ENCODE results near the gene CUEDC1.
A peak's percentile ranks its signal among the peaks of the same experiment; 100 is the strongest.

The CUEDC1 gene

DNA sequence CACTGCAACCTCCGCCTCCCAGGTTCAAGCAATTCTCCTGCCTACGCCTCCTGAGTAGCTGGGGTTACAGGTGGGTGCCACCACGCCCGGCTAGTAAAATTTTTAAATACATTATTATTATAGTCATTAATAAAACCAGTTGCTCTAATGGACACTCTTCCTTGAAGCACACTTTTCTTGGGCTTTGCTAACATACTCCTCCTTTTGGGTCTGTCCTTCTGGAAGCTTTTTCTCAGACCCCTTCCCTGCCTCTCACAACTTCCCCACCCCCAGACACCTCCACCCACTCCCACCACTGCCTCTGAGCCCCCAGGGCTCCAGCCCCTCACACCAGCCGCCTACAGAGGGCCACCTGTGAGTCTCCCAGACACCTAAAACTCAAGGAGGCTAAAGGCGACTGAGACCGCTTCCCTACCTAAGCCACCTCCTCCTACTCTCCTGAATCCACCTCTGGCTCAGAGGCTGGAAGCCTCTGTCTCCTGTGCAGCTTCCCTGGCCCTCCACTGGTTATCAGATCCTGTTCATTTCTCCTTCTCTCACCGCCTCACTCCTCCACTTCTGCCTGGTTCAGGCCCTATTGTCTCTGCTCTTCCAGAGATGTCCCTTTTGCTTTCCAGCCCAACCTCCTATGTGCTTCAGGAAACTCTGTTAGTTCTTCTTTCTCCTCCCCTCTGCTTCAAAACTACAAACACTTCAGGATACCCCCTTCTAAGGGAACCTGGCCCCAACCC lies 2.1 kb upstream of the CUEDC1 start:
- no peak for DNase-seq

DNA sequence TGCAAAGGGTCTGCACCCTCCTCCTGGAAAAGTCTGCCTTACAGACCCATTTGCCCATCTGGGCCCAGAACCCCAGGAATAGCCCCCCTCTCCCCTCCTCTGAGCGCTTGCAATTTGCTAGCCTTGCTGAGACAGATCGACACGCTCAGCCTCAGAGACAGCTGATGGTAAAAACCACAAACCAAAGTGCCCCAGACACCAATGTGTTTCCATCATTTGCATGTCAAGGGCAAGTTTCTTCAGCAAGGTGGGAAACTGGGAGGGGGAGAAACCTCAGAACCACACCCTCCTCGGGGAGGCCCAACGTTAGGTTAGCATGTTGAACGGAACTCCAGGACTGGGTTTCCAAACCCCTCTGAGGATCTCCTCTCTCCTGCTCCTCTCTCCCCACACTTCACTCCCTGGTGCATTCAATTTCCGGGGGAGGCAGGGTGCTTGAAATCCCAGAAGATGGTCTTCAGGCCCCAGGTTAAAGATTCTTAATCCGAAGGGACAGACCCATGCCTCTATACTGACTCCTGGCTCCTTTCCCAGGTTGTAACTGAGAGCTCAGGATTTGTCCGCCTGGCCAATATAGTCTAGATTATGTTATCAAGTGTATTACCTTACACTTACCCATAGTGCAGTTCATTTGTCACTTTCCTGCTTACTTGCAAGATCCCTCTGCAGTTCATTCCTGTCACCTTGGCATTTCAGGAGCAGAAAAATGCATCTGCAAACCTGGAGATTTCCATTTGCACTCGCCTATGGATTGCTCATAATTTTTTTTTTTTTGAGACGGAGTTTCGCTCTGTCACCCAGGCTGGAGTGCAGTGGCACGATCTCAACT lies 1.3 kb upstream of the CUEDC1 start:
- no peak for DNase-seq

DNA sequence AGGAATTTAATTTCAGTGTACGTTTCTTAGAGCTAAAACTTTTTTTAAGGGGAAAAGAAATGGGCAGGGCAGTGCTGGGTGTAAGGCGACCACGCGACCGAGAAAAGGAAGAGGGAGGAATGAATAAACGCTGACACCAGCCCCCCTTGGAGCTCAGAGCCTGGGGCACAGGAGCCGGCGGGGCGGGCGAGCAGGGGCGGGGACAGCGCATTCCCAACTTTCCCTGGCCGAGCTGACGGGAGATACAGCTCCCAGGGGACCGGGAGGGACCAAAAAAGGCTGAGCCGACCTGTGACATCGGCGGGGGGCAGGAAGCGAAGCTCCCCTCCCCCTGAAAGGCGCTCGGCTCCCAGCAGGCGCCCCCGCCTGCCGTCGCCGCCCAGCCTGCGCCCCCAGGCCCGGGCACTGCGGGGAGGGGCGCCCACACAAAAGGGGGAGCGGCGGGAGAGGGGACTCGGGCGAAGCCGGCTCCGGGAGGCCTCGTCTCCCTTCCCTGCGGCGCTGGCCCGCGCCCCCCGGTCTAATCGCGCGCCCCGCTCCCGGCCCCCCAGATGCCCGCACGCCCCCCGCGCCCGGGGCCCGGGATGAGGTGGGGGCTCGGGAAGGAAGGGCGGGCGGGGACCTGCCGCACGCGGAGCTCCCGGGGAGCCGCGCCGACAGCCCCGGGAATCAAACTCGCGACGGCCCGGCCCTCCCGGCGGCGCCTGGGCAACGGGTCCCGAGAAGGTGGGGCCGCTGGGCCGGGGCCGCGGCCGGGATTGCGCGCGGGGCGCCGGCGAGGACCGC lies 622 bp downstream of the CUEDC1 start:
- peak; percentile 90 for DNase-seq

DNA sequence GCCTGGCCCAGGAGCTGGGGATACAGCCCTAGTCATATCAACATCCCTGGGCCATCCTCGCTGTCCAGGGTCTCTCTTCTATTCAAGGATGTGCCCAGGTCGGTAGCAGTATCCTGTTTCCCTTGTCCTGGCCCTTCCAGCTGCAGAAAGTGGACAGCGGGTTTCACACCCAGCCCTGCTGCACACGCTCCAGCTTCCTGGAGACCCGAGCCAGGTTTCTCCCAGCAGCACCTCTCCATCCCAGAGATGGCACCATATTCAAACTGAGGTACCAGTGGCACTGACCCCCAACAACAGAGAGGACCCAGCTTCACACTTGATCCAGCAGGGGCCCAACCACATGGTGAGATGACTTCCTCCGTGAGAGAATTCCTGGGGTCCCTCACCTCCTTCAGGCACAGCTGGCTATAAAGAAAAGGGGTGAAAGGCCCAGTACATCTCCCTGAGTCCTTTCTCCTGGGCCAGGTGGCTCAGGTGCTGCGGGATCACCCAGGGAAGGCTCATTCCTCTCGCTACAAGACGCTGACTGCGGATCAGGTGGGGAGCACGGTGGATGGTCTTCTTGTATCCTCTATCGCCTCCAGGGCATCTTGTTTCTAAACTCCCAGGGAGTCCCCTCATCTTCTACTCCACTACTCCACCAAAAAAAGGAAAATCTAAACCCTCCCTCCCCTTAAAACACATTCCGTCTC lies 1.4 kb downstream of the CUEDC1 start:
- DNase-seq: no peak

DNA sequence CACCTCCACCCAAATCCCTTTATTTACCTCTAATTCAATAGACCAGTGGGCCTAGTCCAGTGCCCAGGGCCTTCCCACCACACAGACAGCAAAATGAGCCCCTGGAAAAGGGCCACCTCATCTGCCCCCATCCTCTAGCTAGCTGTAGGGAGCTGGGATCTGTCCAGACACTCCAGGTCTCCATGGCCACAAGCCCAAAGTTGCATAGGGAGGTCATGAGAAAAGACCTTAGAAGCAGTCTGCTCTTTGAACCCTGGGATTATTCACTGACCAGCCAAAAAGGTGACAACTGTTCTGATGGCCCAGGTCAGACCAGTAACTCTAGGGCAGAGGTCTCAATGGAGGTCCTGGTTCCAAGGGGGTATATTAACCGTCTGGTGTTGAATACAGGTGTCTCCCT lies 2.0 kb downstream of the CUEDC1 start:
- DNase-seq: no peak

DNA sequence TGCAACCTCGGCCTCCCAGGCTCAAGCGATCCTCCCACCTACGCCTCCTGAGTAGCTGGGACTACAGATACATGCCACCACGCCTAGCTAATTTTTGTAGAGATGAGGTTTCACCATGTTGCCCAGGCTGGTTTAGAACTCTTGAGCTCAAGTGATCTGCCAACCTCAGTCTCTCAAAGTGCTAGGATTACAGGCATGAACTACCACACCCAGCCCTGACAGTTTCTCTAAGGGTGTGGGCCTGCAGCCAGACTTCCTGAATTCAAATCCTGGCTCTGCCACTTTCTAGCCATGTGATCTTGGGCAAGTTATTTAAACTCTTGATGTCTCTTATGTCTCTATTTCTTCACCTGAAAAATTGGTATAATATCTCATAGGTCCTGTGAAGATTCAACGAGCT lies 5.6 kb downstream of the CUEDC1 start:
- DNase-seq: no peak

DNA sequence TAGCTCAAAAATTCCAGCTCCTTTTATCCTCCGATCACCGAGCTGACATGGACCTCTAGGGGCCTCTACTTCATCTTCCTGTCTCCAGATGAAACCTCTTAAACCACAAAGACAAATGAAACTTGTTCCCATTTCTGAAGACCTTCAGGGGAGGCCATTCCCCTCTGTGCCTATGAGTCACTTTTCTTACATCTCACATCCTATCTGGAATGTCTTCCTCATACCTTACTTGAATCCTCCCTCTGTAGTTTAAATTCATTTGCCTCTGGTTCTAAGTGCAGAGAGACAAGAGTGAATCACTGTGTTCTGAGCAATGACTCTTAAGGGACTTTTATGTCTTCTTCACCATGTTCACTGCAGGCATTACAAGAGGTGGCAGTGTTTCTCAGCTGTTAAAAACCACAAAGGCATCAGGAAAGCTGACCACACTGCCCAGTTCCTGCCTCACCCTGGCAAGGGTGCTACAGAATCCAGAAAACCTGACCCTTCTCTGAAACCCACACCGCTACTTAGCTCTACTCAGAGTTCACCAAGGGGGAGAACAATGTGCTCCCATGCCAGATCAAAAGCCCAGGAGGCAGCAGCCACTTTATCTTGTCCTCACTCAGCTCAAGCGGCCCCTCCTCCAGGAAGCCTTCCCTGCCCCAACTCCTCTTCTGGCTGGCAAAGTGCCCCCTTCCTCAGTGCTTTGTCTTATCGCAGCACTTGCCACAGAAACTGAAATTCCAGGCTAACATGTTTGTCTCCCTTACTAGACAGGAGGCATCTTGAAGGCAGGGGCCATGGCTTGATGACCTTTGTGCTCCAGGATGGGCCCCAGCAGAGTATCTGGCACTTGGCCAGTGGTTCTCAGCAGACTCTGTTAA lies 6.4 kb downstream of the CUEDC1 start:
- peak; percentile 99 for DNase-seq

DNA sequence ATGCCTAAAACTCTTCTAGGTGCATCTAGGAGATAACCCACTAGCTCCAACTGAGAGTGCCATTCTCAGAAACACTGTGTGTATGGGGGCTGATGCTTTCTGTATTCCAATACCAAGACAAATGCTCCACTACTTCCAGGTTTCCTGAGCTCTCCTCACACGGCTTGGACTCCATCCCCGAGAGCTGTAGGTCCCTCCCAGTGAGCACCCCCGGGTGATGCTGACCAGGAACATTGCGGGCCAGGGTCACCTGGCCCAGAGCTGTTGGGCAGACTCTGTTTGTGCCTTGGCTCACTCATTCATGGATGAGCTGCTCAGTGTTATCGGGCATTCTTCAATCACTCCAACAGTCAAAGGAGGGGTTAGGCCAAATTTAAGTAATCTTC lies 7.0 kb downstream of the CUEDC1 start:
- DNase-seq: no peak

DNA sequence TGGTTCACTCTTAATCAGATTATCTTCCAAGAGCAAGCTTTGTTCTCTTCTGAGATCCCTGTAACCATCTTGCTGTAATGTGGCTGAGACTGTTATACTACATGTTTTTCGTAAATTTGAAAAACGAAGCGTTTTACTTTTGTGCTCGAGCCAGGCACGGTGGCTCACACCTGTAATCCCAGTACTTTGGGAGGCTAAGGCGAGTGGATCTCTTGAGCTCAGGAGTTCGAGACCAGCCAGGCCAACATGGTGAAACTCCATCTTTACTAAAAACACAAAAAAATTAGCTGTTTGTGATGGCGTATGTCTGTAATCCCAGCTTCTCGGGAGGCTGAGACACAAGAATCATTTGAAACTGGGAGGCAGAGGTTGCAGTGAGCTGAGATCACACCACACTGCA lies 7.8 kb downstream of the CUEDC1 start:
- no peak for DNase-seq

DNA sequence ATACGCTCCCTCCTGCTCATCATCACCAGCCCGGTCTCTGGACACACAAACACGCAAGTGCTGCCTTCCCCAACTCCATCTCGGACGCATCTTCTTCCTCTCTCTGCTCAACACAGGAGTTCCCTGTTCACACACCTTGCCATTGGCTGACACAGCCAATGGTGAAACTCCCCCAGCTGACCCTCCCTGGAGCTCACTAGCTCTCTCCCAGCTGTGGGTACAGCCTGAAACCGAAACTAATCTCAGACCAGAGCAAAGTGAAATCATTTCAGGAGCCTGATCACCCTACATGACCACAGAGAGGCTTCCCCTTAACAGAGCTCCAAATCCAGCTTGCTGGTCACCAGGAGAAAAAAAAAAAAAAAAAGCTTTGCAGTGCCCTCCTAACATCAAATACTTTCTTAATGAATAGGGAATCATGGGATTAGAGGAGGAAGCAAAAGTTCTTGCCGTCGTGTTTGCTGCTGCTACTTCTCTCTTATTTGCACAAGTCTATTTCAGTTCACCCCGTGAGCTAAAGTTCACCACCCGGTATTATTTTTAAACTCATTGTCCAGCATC lies 8.3 kb downstream of the CUEDC1 start:
- peak; percentile 49 for DNase-seq

DNA sequence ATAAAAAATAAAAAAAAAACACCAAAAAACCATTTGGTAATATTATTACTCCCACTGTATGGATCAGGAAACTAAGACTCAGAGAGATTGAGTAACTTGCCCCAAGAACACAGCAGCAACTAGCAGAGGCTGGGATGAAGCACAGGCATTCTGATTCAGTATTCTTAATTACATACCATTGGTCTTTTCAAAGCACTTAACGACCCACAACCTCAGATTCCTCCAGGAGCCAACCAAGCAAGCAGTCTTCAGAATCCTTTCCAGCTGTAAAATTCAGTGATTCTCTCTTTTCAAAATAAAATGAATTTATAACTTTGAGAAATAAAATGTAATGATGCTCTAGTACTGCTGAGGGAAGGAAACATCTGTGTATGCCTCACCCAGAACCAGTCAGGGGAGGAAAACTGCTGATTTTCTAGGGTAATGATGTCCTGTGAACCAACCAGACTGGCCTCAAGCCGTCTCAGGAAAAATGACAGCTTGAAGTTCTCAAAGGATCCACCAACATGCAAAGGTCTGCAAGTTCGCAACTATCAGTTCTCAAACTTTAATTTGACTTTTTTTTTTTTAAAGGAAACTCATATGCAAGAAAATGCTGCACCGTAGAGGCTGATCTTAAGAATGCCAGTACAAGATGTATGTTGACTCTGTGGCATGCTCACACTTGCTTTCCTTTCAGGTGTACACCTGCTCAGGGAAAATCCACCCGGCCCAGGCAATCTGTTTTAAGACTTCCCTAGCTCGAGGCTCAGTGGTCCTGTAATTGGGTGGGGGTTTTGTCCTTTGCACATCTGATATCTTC lies 9.0 kb downstream of the CUEDC1 start:
- DNase-seq: peak; percentile 74

DNA sequence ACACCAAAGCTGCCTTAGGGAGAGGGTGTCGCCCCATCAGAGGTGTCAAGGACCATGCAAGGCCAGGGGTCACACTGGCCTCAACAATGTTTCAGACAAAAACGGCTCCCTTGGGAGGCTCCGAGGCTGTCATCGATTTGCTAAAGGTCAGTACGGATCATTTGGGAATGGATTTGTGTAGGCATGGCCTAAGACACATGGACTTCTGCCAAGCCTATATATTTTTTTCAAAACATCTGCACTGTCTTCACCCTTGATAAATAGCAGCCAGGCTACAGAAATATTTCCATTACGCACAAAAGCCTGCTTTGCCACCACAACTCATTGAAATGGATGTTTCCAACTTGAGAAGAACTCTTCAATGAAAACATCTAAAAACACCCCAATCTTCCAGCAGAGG lies 10.3 kb downstream of the CUEDC1 start:
- peak; percentile 78 for DNase-seq

DNA sequence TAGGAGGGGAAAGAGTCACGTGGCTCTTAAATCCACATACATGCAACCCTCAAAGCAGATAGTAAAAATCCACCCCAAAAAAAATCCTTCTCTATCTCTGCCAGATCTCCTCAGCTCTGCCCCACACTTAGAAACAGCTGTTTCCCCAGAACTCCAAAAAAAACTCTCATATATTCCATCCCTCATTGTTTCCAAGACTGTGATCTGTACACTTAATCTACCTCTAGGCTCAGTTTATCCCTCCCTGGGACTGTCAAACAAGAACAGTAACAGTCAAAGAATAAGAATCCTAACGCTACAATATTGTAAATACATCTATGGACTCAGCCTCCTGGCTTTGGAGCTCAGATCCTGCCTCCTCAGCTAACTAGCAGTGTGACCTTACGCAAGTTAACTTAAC lies 11.6 kb downstream of the CUEDC1 start:
- no peak for DNase-seq

DNA sequence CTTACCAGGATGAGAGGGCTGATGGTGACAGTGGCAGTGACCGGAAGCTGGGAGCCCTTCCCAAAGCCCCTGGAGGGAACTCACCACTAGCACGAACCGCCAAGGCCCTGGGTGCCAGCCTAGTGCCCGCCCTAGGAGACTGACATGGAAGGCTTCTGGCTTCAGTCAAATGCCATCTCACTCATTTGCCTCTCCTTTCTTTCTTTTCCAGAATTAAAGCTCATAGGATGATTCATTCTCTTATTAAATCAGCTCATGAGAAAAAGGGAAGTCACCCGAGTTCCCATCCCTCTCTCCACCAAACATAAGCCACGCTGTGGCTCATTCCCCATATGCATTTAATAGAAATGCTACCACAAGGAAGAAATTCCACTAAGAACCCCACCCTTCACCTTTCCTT lies 12.1 kb downstream of the CUEDC1 start:
- DNase-seq: peak; percentile 65

DNA sequence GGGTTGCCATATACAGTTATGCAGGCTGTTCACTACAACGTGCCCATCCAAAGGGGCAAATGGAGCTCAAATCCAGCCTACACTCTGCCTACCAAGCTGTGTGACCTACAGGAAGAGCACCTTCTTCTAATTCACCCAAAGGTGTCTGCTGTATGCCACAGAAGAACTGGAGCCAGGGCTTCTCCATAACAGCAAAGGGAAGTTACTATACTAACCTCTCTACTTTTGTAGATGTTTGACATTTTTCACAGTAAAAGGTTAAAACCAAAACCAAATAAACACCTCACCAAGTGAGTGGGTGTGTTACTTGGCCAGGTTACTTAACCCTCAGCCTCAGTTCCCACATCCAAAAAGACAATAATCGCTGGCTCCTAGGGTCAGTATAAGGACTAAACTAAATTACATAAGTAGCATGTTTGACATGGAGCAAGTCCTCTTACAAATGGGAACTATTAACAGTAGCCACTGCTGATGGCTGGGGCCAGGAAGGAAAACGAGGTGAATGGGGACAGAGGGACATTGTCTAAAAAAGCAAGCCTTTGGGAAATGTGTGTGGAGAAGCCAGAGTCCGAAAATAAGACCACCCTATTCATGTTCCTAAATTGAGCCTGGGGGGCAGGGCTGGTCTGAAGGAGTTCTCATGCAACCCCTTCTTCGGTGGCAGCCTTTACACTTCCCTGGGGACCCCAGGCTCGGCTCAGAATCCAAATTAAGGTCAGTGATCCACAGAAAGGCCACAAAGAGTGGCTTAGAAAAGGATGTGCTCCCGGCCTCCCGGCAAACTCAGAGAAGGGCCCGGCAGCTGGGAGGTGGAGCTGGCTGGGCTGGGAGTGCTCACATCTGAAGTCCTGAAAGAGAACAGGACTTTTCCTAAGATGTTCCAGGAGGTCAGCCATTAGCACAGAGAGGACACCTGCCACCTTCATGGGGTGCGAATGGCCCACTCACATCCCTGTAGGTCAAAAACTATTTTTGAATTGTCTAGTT lies 13.5 kb downstream of the CUEDC1 start:
- DNase-seq: no peak

DNA sequence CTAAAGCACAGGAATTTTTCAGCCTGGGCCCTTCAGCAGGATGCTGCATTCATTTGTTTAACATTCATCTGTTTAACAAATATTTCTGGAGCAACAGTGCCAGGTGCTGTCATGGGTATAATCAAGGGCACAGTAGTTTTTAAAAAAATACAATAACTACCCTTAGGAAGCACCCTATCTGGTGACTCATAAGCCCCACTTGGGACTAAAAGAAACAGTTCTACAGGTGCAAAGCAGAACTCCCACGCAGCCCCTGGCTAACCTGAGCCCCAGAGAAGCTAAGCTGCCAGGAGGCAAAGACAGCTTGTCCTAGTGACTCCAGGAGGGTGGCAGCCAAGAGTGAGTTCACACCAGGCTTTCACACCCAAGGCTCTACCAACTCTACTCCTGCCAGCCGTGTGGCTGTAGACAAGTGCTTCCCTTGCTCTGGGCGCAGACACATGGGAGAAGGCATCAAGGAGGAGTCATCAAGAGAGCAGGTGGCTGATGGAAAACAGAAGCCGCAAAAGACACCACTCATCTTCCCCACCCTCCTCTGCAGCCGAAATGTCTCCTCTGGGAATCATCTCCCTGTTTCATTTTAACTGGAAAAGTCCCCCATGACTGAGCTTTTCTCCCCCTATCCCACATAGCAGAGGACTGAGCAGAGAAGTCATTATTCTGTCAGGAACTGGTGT lies 14.4 kb downstream of the CUEDC1 start:
- no peak for DNase-seq

DNA sequence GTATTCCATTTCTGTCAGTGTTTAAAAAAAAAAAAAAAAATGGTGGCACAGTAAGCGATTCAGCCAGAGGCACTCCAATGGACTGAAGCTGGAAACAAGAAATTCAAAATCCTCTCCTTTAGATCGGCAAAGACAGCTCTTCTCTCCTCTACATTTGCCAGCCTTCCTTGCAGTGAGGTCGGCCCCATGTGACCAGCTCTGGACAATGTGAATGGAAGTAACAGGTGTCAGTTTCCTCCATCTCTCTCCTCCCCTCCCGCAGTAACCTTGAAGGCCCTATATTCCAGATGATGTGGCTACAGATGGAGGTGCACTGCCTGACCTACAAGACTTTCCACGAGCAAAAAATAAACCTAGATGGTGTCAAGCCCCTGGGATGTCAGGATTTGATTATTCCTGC lies 15.0 kb downstream of the CUEDC1 start:
- no peak for DNase-seq

DNA sequence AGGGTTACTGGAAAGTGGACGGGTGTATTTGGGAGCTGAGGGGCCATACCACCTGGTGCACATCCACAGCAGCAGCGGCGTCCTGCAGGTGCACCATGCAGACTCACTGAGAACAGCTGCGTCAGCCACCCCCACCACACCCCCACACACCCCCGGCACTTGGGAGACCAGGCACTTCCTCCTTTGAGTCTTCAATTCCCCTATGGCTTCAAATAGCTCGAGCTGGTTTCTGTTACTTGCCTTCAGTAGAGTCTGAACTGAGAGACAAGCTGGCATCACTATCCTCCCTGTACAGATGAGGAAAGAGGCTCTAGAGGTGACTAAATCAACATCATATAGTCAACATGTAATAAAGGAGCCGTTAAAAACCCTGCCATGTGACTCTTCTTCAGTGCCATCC lies 15.4 kb downstream of the CUEDC1 start:
- no peak for DNase-seq

DNA sequence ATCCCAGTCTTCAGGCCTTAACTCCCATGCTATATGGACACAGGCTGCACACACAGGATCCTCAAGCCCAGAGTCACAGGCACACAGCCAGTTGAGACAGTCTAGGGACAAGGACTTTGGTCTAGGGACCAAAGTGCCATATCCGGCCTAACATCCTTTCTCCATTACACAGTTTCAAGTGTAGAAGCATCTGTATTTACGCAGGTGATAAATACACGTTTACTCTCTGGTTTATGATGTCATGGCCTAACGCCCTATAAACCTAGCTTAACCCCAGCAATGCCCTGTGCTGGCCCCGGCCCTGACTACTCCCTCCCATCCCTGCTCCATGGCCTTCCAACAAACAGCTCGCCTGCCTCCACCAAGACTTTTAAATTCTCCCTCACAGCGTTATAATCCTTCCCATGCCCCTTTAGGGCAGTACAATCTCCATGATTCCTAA lies 17.1 kb downstream of the CUEDC1 start:
- DNase-seq: no peak
